ENCODE results near the gene ERC1.

The ERC1 gene

GRCh38 chr12:1470051-1470450 lies 479.0 kb downstream of the ERC1 start:
- Histone ChIP-seq H3K27ac (ENCODE audit: low read length) (no peak overlapping the region), H3K4me3 (ENCODE audit: low read length) (no peak overlapping the region), H3K9me3 (ENCODE audit: control insufficient read depth, insufficient read depth, low read length) (no peaks in the 10 kb centered on the region), H3K4me1 (ENCODE audit: control insufficient read depth, insufficient read depth, low read length) (no peaks in the 10 kb centered on the region), H3K27me3 (ENCODE audit: control insufficient read depth, insufficient read depth, low read length) (no peaks in the 10 kb centered on the region), H3K36me3 (ENCODE audit: control insufficient read depth, insufficient read depth, low read length) (no peaks in the 10 kb centered on the region)
- WGBS (ENCODE audit: insufficient coverage, insufficient read length) = no CpG with 5 or more reads among the region's 5 CpGs
- no peak for DNase-seq (ENCODE audit: low read depth, low spot score)

- Histone ChIP-seq H3K4me3 (ENCODE audit: low read length) (no peak overlapping the region), H3K36me3 (ENCODE audit: control insufficient read depth, insufficient read depth, low read length) (no peaks in the 10 kb centered on the region), H3K9me3 (ENCODE audit: control insufficient read depth, insufficient read depth, low read length) (no peaks in the 10 kb centered on the region), H3K27me3 (ENCODE audit: control insufficient read depth, insufficient read depth, low read length) (no peaks in the 10 kb centered on the region), H3K27ac (ENCODE audit: low read length) (no peak overlapping the region), H3K4me1 (ENCODE audit: control insufficient read depth, insufficient read depth, low read length) (no peaks in the 10 kb centered on the region)
- no CpG with 5 or more reads among the region's 6 CpGs for WGBS (ENCODE audit: insufficient coverage, insufficient read length)
- no peak for DNase-seq (ENCODE audit: low read depth, low spot score)
These were observed 480.2 kb downstream of the ERC1 start for GRCh38 chr12:1471224-1471623.

GRCh38 chr12:1473418-1473817 lies 482.4 kb downstream of the ERC1 start:
- H3K4me1 ChIP-seq (ENCODE audit: control insufficient read depth, insufficient read depth, low read length) = no peaks in the 10 kb centered on the region
- H3K27ac ChIP-seq (ENCODE audit: low read length) = no peak overlapping the region
- DNase-seq (ENCODE audit: low read depth, low spot score) = no peak
- no CpG with 5 or more reads among the region's 7 CpGs for WGBS (ENCODE audit: insufficient coverage, insufficient read length)
- no peaks in the 10 kb centered on the region for H3K9me3 ChIP-seq (ENCODE audit: control insufficient read depth, insufficient read depth, low read length)
- no peaks in the 10 kb centered on the region for H3K27me3 ChIP-seq (ENCODE audit: control insufficient read depth, insufficient read depth, low read length)
- no peaks in the 10 kb centered on the region for H3K36me3 ChIP-seq (ENCODE audit: control insufficient read depth, insufficient read depth, low read length)
- no peak overlapping the region for H3K4me3 ChIP-seq (ENCODE audit: low read length)

GRCh38 chr12:1474041-1474573 lies 483.1 kb downstream of the ERC1 start:
- DNase-seq (ENCODE audit: low read depth, low spot score) = no peak

GRCh38 chr12:1474574-1475153 lies 483.6 kb downstream of the ERC1 start:
- Histone ChIP-seq H3K36me3 (ENCODE audit: control insufficient read depth, insufficient read depth, low read length) (no peaks in the 10 kb centered on the region), H3K4me1 (ENCODE audit: control insufficient read depth, insufficient read depth, low read length) (no peaks in the 10 kb centered on the region), H3K9me3 (ENCODE audit: control insufficient read depth, insufficient read depth, low read length) (no peaks in the 10 kb centered on the region), H3K27me3 (ENCODE audit: control insufficient read depth, insufficient read depth, low read length) (no peaks in the 10 kb centered on the region), H3K4me3 (ENCODE audit: low read length) (no peak overlapping the region), H3K27ac (ENCODE audit: low read length) (no peak overlapping the region)
- DNase-seq (ENCODE audit: low read depth, low spot score) = no peak
- no CpG with 5 or more reads among the region's 10 CpGs for WGBS (ENCODE audit: insufficient coverage, insufficient read length)

More at GRCh38 chr12:1474041-1474573, 483.1 kb downstream of the ERC1 start:
- H3K36me3 ChIP-seq (ENCODE audit: control insufficient read depth, insufficient read depth, low read length) = no peaks in the 10 kb centered on the region
- H3K4me3 ChIP-seq (ENCODE audit: low read length) = no peak overlapping the region
- no peaks in the 10 kb centered on the region for H3K9me3 ChIP-seq (ENCODE audit: control insufficient read depth, insufficient read depth, low read length)
- no peaks in the 10 kb centered on the region for H3K27me3 ChIP-seq (ENCODE audit: control insufficient read depth, insufficient read depth, low read length)
- no peak overlapping the region for H3K27ac ChIP-seq (ENCODE audit: low read length)
- WGBS (ENCODE audit: insufficient coverage, insufficient read length) = no CpG with 5 or more reads among the region's 5 CpGs
- H3K4me1 ChIP-seq (ENCODE audit: control insufficient read depth, insufficient read depth, low read length) = no peaks in the 10 kb centered on the region

GRCh38 chr12:1479645-1480044 lies 488.6 kb downstream of the ERC1 start:
- H3K9me3 ChIP-seq (ENCODE audit: control insufficient read depth, insufficient read depth, low read length) = no peaks in the 10 kb centered on the region
- H3K27ac ChIP-seq (ENCODE audit: low read length) = no peak overlapping the region
- no peak for DNase-seq (ENCODE audit: low read depth, low spot score)
- no CpG with 5 or more reads among the region's 11 CpGs for WGBS (ENCODE audit: insufficient coverage, insufficient read length)
- no peaks in the 10 kb centered on the region for H3K27me3 ChIP-seq (ENCODE audit: control insufficient read depth, insufficient read depth, low read length)
- no peaks in the 10 kb centered on the region for H3K36me3 ChIP-seq (ENCODE audit: control insufficient read depth, insufficient read depth, low read length)
- H3K4me3 ChIP-seq (ENCODE audit: low read length) = no peak overlapping the region
- H3K4me1 ChIP-seq (ENCODE audit: control insufficient read depth, insufficient read depth, low read length) = 0 out of 2 replicates have a peak, but pooled peaks cover 2% of the 10 kb centered on the region

GRCh38 chr12:1481326-1481725 lies 490.3 kb downstream of the ERC1 start:
- H3K9me3 ChIP-seq (ENCODE audit: control insufficient read depth, insufficient read depth, low read length) = no peaks in the 10 kb centered on the region
- no CpG with 5 or more reads among the region's 5 CpGs for WGBS (ENCODE audit: insufficient coverage, insufficient read length)
- H3K4me3 ChIP-seq (ENCODE audit: low read length) = no peak overlapping the region
- 0 out of 2 replicates have a peak, but pooled peaks cover 2% of the 10 kb centered on the region for H3K4me1 ChIP-seq (ENCODE audit: control insufficient read depth, insufficient read depth, low read length)
- no peak for DNase-seq (ENCODE audit: low read depth, low spot score)
- H3K36me3 ChIP-seq (ENCODE audit: control insufficient read depth, insufficient read depth, low read length) = no peaks in the 10 kb centered on the region
- no peaks in the 10 kb centered on the region for H3K27me3 ChIP-seq (ENCODE audit: control insufficient read depth, insufficient read depth, low read length)
- H3K27ac ChIP-seq (ENCODE audit: low read length) = no peak overlapping the region

- WGBS (ENCODE audit: insufficient coverage, insufficient read length) = no CpG with 5 or more reads among the region's 8 CpGs
- no peak for DNase-seq (ENCODE audit: low read depth, low spot score)
- H3K9me3 ChIP-seq (ENCODE audit: control insufficient read depth, insufficient read depth, low read length) = no peaks in the 10 kb centered on the region
- H3K27ac ChIP-seq (ENCODE audit: low read length) = no peak overlapping the region
- no peaks in the 10 kb centered on the region for H3K36me3 ChIP-seq (ENCODE audit: control insufficient read depth, insufficient read depth, low read length)
- 0 out of 2 replicates have a peak, but pooled peaks cover 2% of the 10 kb centered on the region for H3K4me1 ChIP-seq (ENCODE audit: control insufficient read depth, insufficient read depth, low read length)
- no peaks in the 10 kb centered on the region for H3K27me3 ChIP-seq (ENCODE audit: control insufficient read depth, insufficient read depth, low read length)
- no peak overlapping the region for H3K4me3 ChIP-seq (ENCODE audit: low read length)
These were observed 490.9 kb downstream of the ERC1 start for GRCh38 chr12:1481906-1482305.

- no peak for DNase-seq (ENCODE audit: low read depth, low spot score)
- Histone ChIP-seq H3K9me3 (ENCODE audit: control insufficient read depth, insufficient read depth, low read length) (no peaks in the 10 kb centered on the region), H3K36me3 (ENCODE audit: control insufficient read depth, insufficient read depth, low read length) (0 out of 2 replicates have a peak, but pooled peaks cover 2% of the 10 kb centered on the region), H3K4me1 (ENCODE audit: control insufficient read depth, insufficient read depth, low read length) (no peaks in the 10 kb centered on the region), H3K27ac (ENCODE audit: low read length) (no peak overlapping the region), H3K27me3 (ENCODE audit: control insufficient read depth, insufficient read depth, low read length) (no peaks in the 10 kb centered on the region), H3K4me3 (ENCODE audit: low read length) (no peak overlapping the region)
- no CpG with 5 or more reads among the region's 13 CpGs for WGBS (ENCODE audit: insufficient coverage, insufficient read length)
These were observed 497.9 kb downstream of the ERC1 start for GRCh38 chr12:1488908-1489381.

GRCh38 chr12:1491983-1492697 lies 501.1 kb downstream of the ERC1 start:
- DNase-seq (ENCODE audit: low read depth, low spot score) = no peak

More at GRCh38 chr12:1491983-1492697, 501.1 kb downstream of the ERC1 start:
- WGBS (ENCODE audit: insufficient coverage, insufficient read length) = no CpG with 5 or more reads among the region's 16 CpGs
- Histone ChIP-seq H3K27me3 (ENCODE audit: control insufficient read depth, insufficient read depth, low read length) (no peaks in the 10 kb centered on the region), H3K27ac (ENCODE audit: low read length) (no peak overlapping the region), H3K9me3 (ENCODE audit: control insufficient read depth, insufficient read depth, low read length) (no peaks in the 10 kb centered on the region), H3K36me3 (ENCODE audit: control insufficient read depth, insufficient read depth, low read length) (0 out of 2 replicates have a peak, but pooled peaks cover 2% of the 10 kb centered on the region), H3K4me3 (ENCODE audit: low read length) (no peak overlapping the region), H3K4me1 (ENCODE audit: control insufficient read depth, insufficient read depth, low read length) (no peaks in the 10 kb centered on the region)

All from iPS DF 6.9 (cell line).